Neural progenitor cell (in vitro differentiated cells): ENCODE data around the gene KCP.

Experiments used
- CTCF ChIP-seq: fragments of 200-600 bp; sonication (generic); IDR thresholded peaks from 2 replicates; pipeline ENCODE4 v1.5.1; 2017; ENCODE audit warnings: antibody characterized with exemption, mild to moderate bottlenecking
- EZH2 ChIP-seq: fragments of 200-600 bp; sonication (generic); IDR thresholded peaks from 2 replicates; pipeline ENCODE4 v1.6.1; 2017; ENCODE audit warnings: antibody characterized with exemption, mild to moderate bottlenecking, moderate library complexity
- EZH2phosphoT487 ChIP-seq: fragments of 200-600 bp; sonication (generic); IDR thresholded peaks from 2 replicates; pipeline ENCODE4 v1.6.1; 2017; ENCODE audit warnings: antibody characterized with exemption

GRCh38 chr7:128849156-128849515 lies 61.4 kb downstream of the KCP start:
- TF ChIP-seq CTCF, result no peak
- no peak for TF ChIP-seq EZH2
- TF ChIP-seq EZH2phosphoT487, result no peak
